ENCODE results near the gene ITGA8. TPM values are rescaled to one million over a fixed set of nuclear protein-coding genes. Genes with fewer than 3 reads are reported as not detected.

The ITGA8 gene
- total RNA-seq, 4 donors from 2014 or later, result 1.6 to 8.2 (median 4.2) TPM

DNA sequence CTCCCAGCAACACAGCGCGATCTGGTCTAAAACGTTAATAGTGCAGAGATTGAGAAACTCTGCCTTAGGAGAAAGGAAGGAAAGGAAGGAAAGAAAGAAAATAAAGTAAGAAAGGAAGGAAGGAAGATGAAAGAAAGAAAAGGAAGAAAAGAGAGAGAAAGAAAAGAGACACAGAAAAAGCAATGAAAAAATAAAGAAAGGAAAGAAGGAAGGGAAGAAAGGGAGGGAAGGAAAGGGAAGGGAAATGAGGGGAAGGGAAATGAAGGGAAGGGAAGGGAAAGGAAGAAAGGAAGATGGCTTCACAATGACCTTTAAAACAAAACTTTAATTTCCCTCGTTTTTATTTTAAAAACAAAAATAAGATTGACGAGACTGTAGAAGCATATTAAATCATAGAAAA is 173.1 kb downstream of the ITGA8 start:
- 85 to 87% methylated on average over 5 of the region's 5 CpGs for WGBS, 2 donors
- DNase-seq (ENCODE audit: low spot score in 2 of 2), result no peak
- TF ChIP-seq, protein P1, sequence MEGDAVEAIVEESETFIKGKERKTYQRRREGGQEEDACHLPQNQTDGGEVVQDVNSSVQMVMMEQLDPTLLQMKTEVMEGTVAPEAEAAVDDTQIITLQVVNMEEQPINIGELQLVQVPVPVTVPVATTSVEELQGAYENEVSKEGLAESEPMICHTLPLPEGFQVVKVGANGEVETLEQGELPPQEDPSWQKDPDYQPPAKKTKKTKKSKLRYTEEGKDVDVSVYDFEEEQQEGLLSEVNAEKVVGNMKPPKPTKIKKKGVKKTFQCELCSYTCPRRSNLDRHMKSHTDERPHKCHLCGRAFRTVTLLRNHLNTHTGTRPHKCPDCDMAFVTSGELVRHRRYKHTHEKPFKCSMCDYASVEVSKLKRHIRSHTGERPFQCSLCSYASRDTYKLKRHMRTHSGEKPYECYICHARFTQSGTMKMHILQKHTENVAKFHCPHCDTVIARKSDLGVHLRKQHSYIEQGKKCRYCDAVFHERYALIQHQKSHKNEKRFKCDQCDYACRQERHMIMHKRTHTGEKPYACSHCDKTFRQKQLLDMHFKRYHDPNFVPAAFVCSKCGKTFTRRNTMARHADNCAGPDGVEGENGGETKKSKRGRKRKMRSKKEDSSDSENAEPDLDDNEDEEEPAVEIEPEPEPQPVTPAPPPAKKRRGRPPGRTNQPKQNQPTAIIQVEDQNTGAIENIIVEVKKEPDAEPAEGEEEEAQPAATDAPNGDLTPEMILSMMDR (IDR thresholded peaks at IDR 0.05), result no peak
- TF ChIP-seq POLR2A (IDR thresholded peaks at IDR 0.05), result no peak
- intact Hi-C loops (cut with DNase I; ENCODE audit: low total_unique reads), result no loop called here
- no peak overlapping the region for H3K4me3 ChIP-seq (ENCODE audit: low read depth, poor library complexity, severe bottlenecking)

DNA sequence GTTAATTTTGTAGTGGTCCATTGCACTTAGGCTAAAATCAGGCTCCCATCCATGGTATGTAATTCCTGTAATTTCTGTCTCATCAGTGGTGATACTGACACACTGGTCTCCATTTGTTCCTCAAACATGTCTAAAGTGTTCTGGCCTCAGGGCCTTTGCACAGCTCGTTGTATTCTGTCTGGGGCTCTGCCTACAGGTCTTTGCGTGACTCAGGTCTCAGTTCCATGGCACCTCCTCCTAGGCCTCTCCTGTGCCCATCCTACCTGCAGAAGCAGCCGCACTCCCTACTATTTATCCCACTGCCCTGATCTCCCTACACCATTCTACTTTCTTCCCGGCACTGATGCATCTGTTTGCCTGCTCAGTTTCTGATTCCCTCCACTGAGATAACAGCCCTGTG is 173.8 kb downstream of the ITGA8 start:
- WGBS, 2 donors, result 83 to 92% methylated on average over 4 of the region's 4 CpGs
- intact Hi-C loops (cut with DNase I; ENCODE audit: low total_unique reads), result no loop called here
- no peak for DNase-seq (ENCODE audit: low spot score in 2 of 2)
- TF ChIP-seq, protein P1 (IDR thresholded peaks at IDR 0.05), result no peak
- TF ChIP-seq POLR2A (IDR thresholded peaks at IDR 0.05), result no peak
- no peak overlapping the region for H3K4me3 ChIP-seq (ENCODE audit: low read depth, poor library complexity, severe bottlenecking)

DNA sequence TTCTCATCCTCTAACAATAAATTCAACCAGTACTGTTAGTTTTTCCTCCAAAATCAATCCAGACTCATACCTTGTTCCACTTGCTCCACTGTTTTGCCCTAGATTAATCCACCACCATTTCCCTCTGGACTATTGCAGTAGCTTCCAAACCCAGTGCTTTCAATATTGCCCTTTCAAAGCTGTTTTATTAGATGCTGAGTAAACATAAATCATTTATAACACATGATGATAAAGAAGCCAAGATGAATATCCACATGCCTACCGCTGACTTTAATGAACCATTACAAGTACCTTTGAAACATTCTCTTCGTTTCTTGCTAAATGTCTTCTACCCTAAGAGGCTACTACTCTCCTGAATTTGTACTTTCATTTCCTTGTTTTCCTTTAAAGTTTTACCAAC is 174.5 kb downstream of the ITGA8 start:
- WGBS, 2 donors, result 84 to 98% methylated on average over 2 of the region's 2 CpGs
- DNase-seq (ENCODE audit: low spot score in 2 of 2), result no peak
- intact Hi-C loops (cut with DNase I; ENCODE audit: low total_unique reads), result no loop called here
- TF ChIP-seq POLR2A (IDR thresholded peaks at IDR 0.05), result no peak
- TF ChIP-seq, protein P1 (IDR thresholded peaks at IDR 0.05), result no peak
- no peak overlapping the region for H3K4me3 ChIP-seq (ENCODE audit: low read depth, poor library complexity, severe bottlenecking)

DNA sequence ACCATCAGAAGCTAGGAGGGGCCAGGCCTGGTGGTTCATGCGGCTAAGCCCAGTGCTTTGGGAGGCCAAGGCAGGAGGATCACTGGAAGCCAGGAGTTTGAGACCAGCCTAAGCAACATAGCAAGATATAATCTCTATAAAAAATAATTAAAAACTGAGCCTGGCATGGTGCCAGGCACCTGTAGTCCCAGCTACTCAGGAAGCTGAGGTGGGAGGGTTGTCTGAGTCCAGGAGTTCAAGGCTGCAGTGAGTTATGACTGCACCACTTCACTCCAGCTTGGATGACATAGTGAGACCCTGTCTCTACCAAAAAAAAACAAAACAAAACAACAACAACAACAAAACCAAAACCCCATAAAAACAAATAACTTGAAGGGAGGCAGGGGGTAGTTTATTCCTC is 175.7 kb downstream of the ITGA8 start:
- TF ChIP-seq POLR2A (IDR thresholded peaks at IDR 0.05), result no peak
- TF ChIP-seq, protein P1 (IDR thresholded peaks at IDR 0.05), result no peak
- intact Hi-C loops (cut with DNase I; ENCODE audit: low total_unique reads), result no loop called here
- 96 to 100% methylated on average over 1 of the region's 1 CpG for WGBS, 2 donors
- H3K4me3 ChIP-seq (ENCODE audit: low read depth, poor library complexity, severe bottlenecking), result no peak overlapping the region
- DNase-seq (ENCODE audit: low spot score in 2 of 2), result no peak

DNA sequence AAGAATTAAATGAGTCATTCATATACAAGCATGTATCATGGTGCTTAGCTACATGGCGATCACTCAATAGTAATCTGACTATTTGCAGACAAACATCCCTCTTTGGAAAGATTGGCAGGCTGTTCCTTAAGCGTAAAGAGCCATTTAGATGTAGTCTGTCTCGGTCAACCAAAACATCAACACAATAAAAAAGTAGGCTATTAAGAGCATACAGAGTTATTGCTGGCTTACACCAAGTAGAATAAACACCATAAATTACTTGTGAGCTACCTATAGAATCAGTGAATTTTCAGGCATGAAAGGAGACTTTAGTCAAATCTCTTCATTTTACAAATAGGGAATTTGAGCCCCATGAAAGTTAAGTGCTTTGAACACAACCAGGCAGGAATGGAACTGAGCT is 176.9 kb downstream of the ITGA8 start:
- no peak for DNase-seq (ENCODE audit: low spot score in 2 of 2)
- H3K4me3 ChIP-seq (ENCODE audit: low read depth, poor library complexity, severe bottlenecking), result no peak overlapping the region
- intact Hi-C loops (cut with DNase I; ENCODE audit: low total_unique reads), result no loop called here
- 86 to 87% methylated on average over 3 of the region's 3 CpGs for WGBS, 2 donors
- TF ChIP-seq POLR2A (IDR thresholded peaks at IDR 0.05), result no peak
- TF ChIP-seq, protein P1 (IDR thresholded peaks at IDR 0.05), result no peak

DNA sequence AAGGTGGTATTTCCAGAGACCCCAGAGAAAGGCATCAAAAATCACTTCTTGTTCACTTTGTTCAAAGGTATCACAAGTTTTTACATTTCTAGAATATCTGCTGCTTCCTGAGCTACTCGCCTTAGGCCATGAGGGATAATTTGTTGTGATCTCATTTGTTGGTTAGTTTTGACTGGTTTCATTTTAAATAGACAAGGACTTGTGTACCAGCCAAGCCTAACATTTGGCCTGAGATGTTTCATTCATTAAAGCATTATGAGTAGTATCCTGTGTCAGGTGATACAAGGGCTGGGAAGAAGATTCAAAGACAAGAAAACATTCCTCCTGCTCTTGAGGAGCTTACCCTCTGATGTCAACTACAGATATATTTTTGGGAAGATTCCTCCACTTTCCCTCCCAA is 178.3 kb downstream of the ITGA8 start:
- WGBS, 2 donors, result 57 to 71% methylated on average over 1 of the region's 1 CpG
- H3K4me3 ChIP-seq (ENCODE audit: low read depth, poor library complexity, severe bottlenecking), result no peak overlapping the region
- intact Hi-C loops (cut with DNase I; ENCODE audit: low total_unique reads), result no loop called here
- TF ChIP-seq, protein P1 (IDR thresholded peaks at IDR 0.05), result no peak
- no peak for TF ChIP-seq POLR2A (IDR thresholded peaks at IDR 0.05)
- no peak for DNase-seq (ENCODE audit: low spot score in 2 of 2)
